OCI-LY1 (cell line): ENCODE measurements around the gene UCHL5.

ENCODE experiments used
- H2AFZ ChIP-seq: fragments of 200-600 bp; sonication (generic), shearing (Covaris generic); 2 replicates; pipeline ENCODE4 v1.6.0; 2014; ENCODE audit warnings: antibody characterized with exemption, mild to moderate bottlenecking, low read length
- H3F3A ChIP-seq: fragments of 200-600 bp; sonication (generic), shearing (Covaris generic); 2 replicates; pipeline ENCODE4 v1.6.0; 2014; ENCODE audit warnings: mild to moderate bottlenecking, antibody characterized with exemption, low read length, moderate library complexity; ENCODE audit not compliant: insufficient read depth
- H3K27ac ChIP-seq: fragments of 200-600 bp; sonication (generic); 2 replicates; pipeline ENCODE4 v1.5.1; 2014; ENCODE audit warnings: low read length, mixed run types, mild to moderate bottlenecking, low read depth; ENCODE audit not compliant: poor library complexity, severe bottlenecking
- H3K27me3 ChIP-seq: fragments of 200-600 bp; sonication (generic); 2 replicates; pipeline ENCODE4 v1.6.0; 2014; ENCODE audit warnings: antibody characterized with exemption, mild to moderate bottlenecking, low read length, moderate library complexity; ENCODE audit not compliant: insufficient read depth
- H3K36me3 ChIP-seq: fragments of 200-600 bp; sonication (generic); 2 replicates; pipeline ENCODE4 v1.6.1; 2014; ENCODE audit warnings: mild to moderate bottlenecking, antibody characterized with exemption, low read length, moderate library complexity, mixed read lengths; ENCODE audit not compliant: insufficient read depth
- H3K4me1 ChIP-seq: fragments of 200-600 bp; sonication (generic); 2 replicates; pipeline ENCODE4 v1.5.1; 2014; ENCODE audit warnings: mild to moderate bottlenecking, low read length, moderate library complexity; ENCODE audit not compliant: insufficient read depth, severe bottlenecking
- H3K4me2 ChIP-seq: fragments of 200-600 bp; sonication (generic), shearing (Covaris generic); 2 replicates; pipeline ENCODE4 v1.6.1; 2014; ENCODE audit warnings: low read length
- H3K4me3 ChIP-seq: fragments of 200-600 bp; sonication (generic); 2 replicates; pipeline ENCODE4 v1.5.1; 2014; ENCODE audit warnings: low read length, low read depth, mild to moderate bottlenecking, mixed read lengths; ENCODE audit not compliant: poor library complexity, severe bottlenecking
- H3K79me2 ChIP-seq: fragments of 200-600 bp; shearing (Covaris generic); 2 replicates; pipeline ENCODE4 v1.6.1; 2016; ENCODE audit warnings: mixed run types, low read length, mixed read lengths; ENCODE audit not compliant: insufficient read depth
- H3K9ac ChIP-seq: fragments of 200-600 bp; sonication (generic), shearing (Covaris generic); 2 replicates; pipeline ENCODE4 v1.6.1; 2014; ENCODE audit warnings: mild to moderate bottlenecking, low read length, mixed read lengths
- H3K9me2 ChIP-seq: fragments of 200-600 bp; sonication (generic), shearing (Covaris generic); 2 replicates; pipeline ENCODE4 v1.6.1; 2014; ENCODE audit warnings: low read depth, mild to moderate bottlenecking, low read length, mixed read lengths
- H3K9me3 ChIP-seq: fragments of 200-600 bp; shearing (Covaris generic); 2 replicates; pipeline ENCODE4 v1.6.1; 2014; ENCODE audit warnings: low read length, mixed read lengths
- H4K20me1 ChIP-seq: fragments of 200-600 bp; sonication (generic), shearing (Covaris generic); 2 replicates; pipeline ENCODE4 v1.6.0; 2016; ENCODE audit warnings: mild to moderate bottlenecking, low read length; ENCODE audit not compliant: insufficient read depth
- EZH2 ChIP-seq: fragments of 200-600 bp; sonication (generic), shearing (Covaris generic); IDR thresholded peaks from 2 replicates; pipeline ENCODE4 v1.8.0; 2017; ENCODE audit warnings: borderline replicate concordance, mixed run types, mild to moderate bottlenecking, antibody characterized with exemption, low read length, moderate library complexity, mixed read lengths
- TF ChIP-seq, protein P1 (sequence below): fragments of 200-600 bp; sonication (generic), shearing (Covaris generic); IDR thresholded peaks from 2 replicates; pipeline ENCODE4 v1.5.1; 2017; ENCODE audit warnings: mild to moderate bottlenecking, antibody characterized with exemption, low read length, moderate library complexity, mixed read lengths

The UCHL5 gene

DNA sequence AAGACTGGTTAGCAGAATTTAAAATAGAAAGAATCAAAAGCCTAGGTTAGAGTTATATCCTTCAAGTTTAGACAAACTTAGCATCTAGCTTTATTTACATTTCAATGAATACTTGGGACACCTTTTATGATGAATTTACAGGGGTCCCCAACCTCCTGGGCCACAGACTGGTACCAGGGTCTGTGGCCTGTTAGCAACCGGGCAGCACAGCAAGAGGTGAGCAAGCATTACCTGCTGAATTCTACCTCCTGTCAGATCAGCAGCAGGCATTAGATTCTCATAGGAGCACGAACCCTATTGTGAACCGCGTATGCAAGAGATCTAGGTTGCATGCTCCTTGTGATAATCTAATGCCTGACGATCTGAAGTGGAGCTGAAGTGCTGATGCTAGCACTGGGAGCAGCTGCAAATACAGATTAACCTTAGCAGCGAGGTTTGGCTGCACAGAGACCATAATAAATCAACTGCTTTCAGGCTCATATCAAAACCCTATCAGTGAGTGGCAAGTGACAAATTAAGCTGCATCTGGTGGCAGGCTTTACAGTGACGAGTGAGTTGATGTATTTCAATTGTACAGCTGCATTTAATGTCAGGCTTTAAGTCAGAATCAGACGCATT, 82.0 kb downstream of the UCHL5 start:
- H4K20me1 ChIP-seq, result no peaks in the 10 kb centered on the region
- no peak for TF ChIP-seq EZH2
- TF ChIP-seq, protein P1, sequence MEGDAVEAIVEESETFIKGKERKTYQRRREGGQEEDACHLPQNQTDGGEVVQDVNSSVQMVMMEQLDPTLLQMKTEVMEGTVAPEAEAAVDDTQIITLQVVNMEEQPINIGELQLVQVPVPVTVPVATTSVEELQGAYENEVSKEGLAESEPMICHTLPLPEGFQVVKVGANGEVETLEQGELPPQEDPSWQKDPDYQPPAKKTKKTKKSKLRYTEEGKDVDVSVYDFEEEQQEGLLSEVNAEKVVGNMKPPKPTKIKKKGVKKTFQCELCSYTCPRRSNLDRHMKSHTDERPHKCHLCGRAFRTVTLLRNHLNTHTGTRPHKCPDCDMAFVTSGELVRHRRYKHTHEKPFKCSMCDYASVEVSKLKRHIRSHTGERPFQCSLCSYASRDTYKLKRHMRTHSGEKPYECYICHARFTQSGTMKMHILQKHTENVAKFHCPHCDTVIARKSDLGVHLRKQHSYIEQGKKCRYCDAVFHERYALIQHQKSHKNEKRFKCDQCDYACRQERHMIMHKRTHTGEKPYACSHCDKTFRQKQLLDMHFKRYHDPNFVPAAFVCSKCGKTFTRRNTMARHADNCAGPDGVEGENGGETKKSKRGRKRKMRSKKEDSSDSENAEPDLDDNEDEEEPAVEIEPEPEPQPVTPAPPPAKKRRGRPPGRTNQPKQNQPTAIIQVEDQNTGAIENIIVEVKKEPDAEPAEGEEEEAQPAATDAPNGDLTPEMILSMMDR, result no peak
- H3K9me2 ChIP-seq, result no peaks in the 10 kb centered on the region
- H3K79me2 ChIP-seq, result no peaks in the 10 kb centered on the region
- no peak overlapping the region for H3K9ac ChIP-seq
- no peaks in the 10 kb centered on the region for H3K9me3 ChIP-seq
- H3K27me3 ChIP-seq, result no peaks in the 10 kb centered on the region
- H3K4me1 ChIP-seq, result no peaks in the 10 kb centered on the region
- H3F3A ChIP-seq, result no peaks in the 10 kb centered on the region
- H3K4me2 ChIP-seq, result no peak overlapping the region
- H3K4me3 ChIP-seq, result no peak overlapping the region
- no peaks in the 10 kb centered on the region for H3K36me3 ChIP-seq
- no peak overlapping the region for H3K27ac ChIP-seq
- H2AFZ ChIP-seq, result no peak overlapping the region

- H3K79me2 ChIP-seq, result no peaks in the 10 kb centered on the region
- no peaks in the 10 kb centered on the region for H3K4me1 ChIP-seq
- no peak overlapping the region for H3K27ac ChIP-seq
- no peaks in the 10 kb centered on the region for H3F3A ChIP-seq
- no peak for TF ChIP-seq EZH2
- TF ChIP-seq, protein P1, result no peak
- no peaks in the 10 kb centered on the region for H3K9me3 ChIP-seq
- no peak overlapping the region for H3K4me3 ChIP-seq
- H3K9ac ChIP-seq, result no peak overlapping the region
- H3K36me3 ChIP-seq, result no peaks in the 10 kb centered on the region
- no peak overlapping the region for H3K4me2 ChIP-seq
- no peaks in the 10 kb centered on the region for H3K27me3 ChIP-seq
- no peak overlapping the region for H2AFZ ChIP-seq
- H3K9me2 ChIP-seq, result no peaks in the 10 kb centered on the region
- H4K20me1 ChIP-seq, result no peaks in the 10 kb centered on the region
These were observed 82.6 kb downstream of the UCHL5 start for GRCh38 chr1:192976576-192976975.

- no peaks in the 10 kb centered on the region for H3K9me2 ChIP-seq
- no peaks in the 10 kb centered on the region for H3K27me3 ChIP-seq
- no peaks in the 10 kb centered on the region for H3F3A ChIP-seq
- H3K27ac ChIP-seq, result no peak overlapping the region
- no peaks in the 10 kb centered on the region for H3K9me3 ChIP-seq
- H3K36me3 ChIP-seq, result no peaks in the 10 kb centered on the region
- no peak overlapping the region for H3K4me2 ChIP-seq
- H3K4me1 ChIP-seq, result no peaks in the 10 kb centered on the region
- TF ChIP-seq, protein P1, result no peak
- no peak for TF ChIP-seq EZH2
- H2AFZ ChIP-seq, result no peak overlapping the region
- H3K9ac ChIP-seq, result no peak overlapping the region
- no peak overlapping the region for H3K4me3 ChIP-seq
- no peaks in the 10 kb centered on the region for H4K20me1 ChIP-seq
- no peaks in the 10 kb centered on the region for H3K79me2 ChIP-seq
These were observed 84.5 kb downstream of the UCHL5 start for GRCh38 chr1:192974701-192975100.
